ENCODE results near the gene VAV2. TPM values are rescaled to one million over a fixed set of nuclear protein-coding genes. Genes with fewer than 3 reads are reported as not detected.

Gene VAV2
- total RNA-seq, 1 experiment from 2014 or later = 9.7 TPM

- BruUV-seq (replicated peaks) = no TSS peak
- Histone ChIP-seq H3K4me1 (ENCODE audit: insufficient read depth, low read length) (no peaks in the 10 kb centered on the region), H4K20me1 (ENCODE audit: low read length) (no peaks in the 10 kb centered on the region), H3K36me3 (ENCODE audit: low read depth, low read length) (no peaks in the 10 kb centered on the region), H2AFZ (ENCODE audit: low read length) (no peak overlapping the region), H3K4me2 (ENCODE audit: low read length) (no peak overlapping the region), H3F3A (ENCODE audit: low read length, unreplicated experiment) (no peaks in the 10 kb centered on the region), H3K79me2 (ENCODE audit: low read length) (no peaks in the 10 kb centered on the region), H3K9ac (ENCODE audit: low read length) (no peak overlapping the region), H3K4me3 (ENCODE audit: low read length) (no peak overlapping the region), H3K9me3 (ENCODE audit: low read length) (no peaks in the 10 kb centered on the region), H3K27ac (ENCODE audit: low read length) (no peak overlapping the region), H3K9me2 (replicated peaks; ENCODE audit: low read length) (no peaks in the 10 kb centered on the region), H3K27me3 (ENCODE audit: low read length) (no peaks in the 10 kb centered on the region)
- ATAC-seq = no peak
- intact Hi-C loops (cut with micrococcal nuclease) = no loop called here
- TF ChIP-seq EZH2 (IDR thresholded peaks at IDR 0.05; ENCODE audit: low read length, unreplicated experiment) (no peak), CTCF (conservative IDR thresholded peaks at IDR 0.05; ENCODE audit: low read depth, low read length) (no peak), EZH2phosphoT487 (IDR thresholded peaks at IDR 0.05; ENCODE audit: borderline replicate concordance, low read length) (no peak)
- POLR2A ChIA-PET (ENCODE audit: unreplicated experiment) = no interaction called here
- CTCF ChIA-PET = no interaction called here
- no peak for DNase-seq
Measured at GRCh38 chr9:133882849-133883755, 109.0 kb downstream of the VAV2 start.

- Histone ChIP-seq H3K9me2 (replicated peaks; ENCODE audit: low read length) (no peaks in the 10 kb centered on the region), H3K9ac (ENCODE audit: low read length) (no peak overlapping the region), H3K27me3 (ENCODE audit: low read length) (no peaks in the 10 kb centered on the region), H3K36me3 (ENCODE audit: low read depth, low read length) (no peaks in the 10 kb centered on the region), H2AFZ (ENCODE audit: low read length) (no peak overlapping the region), H3K27ac (ENCODE audit: low read length) (no peak overlapping the region), H3K4me2 (ENCODE audit: low read length) (no peak overlapping the region), H3K4me3 (ENCODE audit: low read length) (no peak overlapping the region), H3K79me2 (ENCODE audit: low read length) (no peaks in the 10 kb centered on the region), H3K9me3 (ENCODE audit: low read length) (no peaks in the 10 kb centered on the region), H4K20me1 (ENCODE audit: low read length) (no peaks in the 10 kb centered on the region), H3F3A (ENCODE audit: low read length, unreplicated experiment) (no peaks in the 10 kb centered on the region), H3K4me1 (ENCODE audit: insufficient read depth, low read length) (no peaks in the 10 kb centered on the region)
- CTCF ChIA-PET = no interaction called here
- no TSS peak for BruUV-seq (replicated peaks)
- no peak for ATAC-seq
- intact Hi-C loops (cut with micrococcal nuclease) = no loop called here
- POLR2A ChIA-PET (ENCODE audit: unreplicated experiment) = no interaction called here
- TF ChIP-seq CTCF (conservative IDR thresholded peaks at IDR 0.05; ENCODE audit: low read depth, low read length) (no peak), EZH2 (IDR thresholded peaks at IDR 0.05; ENCODE audit: low read length, unreplicated experiment) (no peak), EZH2phosphoT487 (IDR thresholded peaks at IDR 0.05; ENCODE audit: borderline replicate concordance, low read length) (no peak)
- DNase-seq = no peak
Measured at GRCh38 chr9:133881671-133882381, 110.3 kb downstream of the VAV2 start.
